Posterior vena cava (tissue), 2 donors: ENCODE results near the gene XAB2. TPM values are rescaled to one million over a fixed set of nuclear protein-coding genes. Genes with fewer than 3 reads are reported as not detected.
A peak's percentile ranks its signal among the peaks of the same experiment; 100 is the strongest.
"Not testable (repeated sequence)": the region's sequence is repeated elsewhere in the genome, so short reads cannot be mapped to it uniquely, and the experiment has no call there.

Experiments
- DNase-seq: peaks from one replicate; pipeline ENCODE4 v3.0.0-alpha.2; 2020; ENCODE audit warnings: low spot score
- intact Hi-C, 2 donors: fragments of 100-400 bp; cut with DNase I; formaldehyde crosslinking; loops; one replicate each; pipeline versions ENCODE4 v1.14.1 to v1.14.2; 2022 to 2023
- total RNA-seq, 2 donors: library from RNA; stranded (reverse); fragmentation: NEBNext Ultra II Directional; extraction: Animal tissue kit (Norgen Biotek cat#: 25700); gene quantifications; one replicate each; pipeline ENCODE4 v1.2.1, GENCODE V29; 2021
- donor health status: DM: yes; HTN: yes; CAD: no.
- donor health status: DM: yes; HTN: yes; CAD: no.

Gene XAB2
- total RNA-seq, 2 donors from 2014 or later = 19.4 to 23.0 TPM

DNA sequence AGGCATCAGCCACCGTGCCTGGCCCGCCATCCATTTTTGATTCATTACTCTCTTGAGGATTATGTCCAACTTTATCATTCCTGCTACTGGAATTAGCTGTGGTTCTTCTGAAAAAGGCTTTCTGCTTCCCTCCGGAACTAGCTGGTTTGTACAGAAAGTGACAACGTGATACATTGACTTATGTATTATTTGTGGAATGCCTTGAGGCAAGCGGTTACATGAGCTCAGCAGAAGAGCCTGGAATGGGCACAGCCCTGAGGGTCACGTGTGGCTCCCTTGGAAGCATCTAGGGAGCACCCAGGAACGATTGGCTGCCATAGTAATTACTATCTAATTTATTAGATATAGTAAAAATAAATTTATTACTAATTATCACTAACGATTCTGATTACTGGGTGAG, 25.1 kb upstream of the XAB2 start:
- DNase-seq = no peak
- intact Hi-C loops = loop anchor here in 1 of 2 donors (5.0 kb wide), 1 partner anchor 148 kb away; no protein-coding TSS in a partner anchor

DNA sequence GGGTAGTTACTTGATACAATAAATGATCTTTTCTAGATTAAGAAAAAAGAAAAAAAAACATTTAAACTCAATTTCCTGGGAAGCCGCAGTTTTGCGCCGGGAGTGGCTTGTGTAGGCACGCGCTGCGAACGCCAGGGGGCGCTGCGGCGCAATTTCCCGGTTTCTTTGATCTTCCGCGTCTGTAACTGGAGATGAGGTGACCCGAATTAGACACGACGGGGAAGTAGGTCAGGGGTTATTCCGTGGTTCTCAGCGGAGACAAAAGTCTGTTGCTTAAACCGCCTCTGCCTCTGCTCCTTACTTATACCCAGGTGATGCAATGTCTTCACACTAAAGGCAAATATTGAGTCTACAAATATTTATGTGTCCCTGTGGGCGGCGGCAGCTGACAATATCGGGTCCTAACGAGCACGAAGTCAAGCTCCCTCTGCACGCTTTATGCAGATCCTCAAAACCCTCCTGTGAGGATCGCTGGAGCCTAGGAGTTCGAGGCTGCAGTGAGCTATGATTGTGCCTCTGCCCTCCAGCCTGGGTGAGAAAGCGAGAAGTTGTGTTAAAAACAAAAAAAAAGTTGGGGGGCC, 22.8 kb upstream of the XAB2 start:
- DNase-seq = peak; percentile 96
- intact Hi-C loops = loop anchor here in 1 of 2 donors (5.0 kb wide), 1 partner anchor 150 kb away; no protein-coding TSS in a partner anchor

DNA sequence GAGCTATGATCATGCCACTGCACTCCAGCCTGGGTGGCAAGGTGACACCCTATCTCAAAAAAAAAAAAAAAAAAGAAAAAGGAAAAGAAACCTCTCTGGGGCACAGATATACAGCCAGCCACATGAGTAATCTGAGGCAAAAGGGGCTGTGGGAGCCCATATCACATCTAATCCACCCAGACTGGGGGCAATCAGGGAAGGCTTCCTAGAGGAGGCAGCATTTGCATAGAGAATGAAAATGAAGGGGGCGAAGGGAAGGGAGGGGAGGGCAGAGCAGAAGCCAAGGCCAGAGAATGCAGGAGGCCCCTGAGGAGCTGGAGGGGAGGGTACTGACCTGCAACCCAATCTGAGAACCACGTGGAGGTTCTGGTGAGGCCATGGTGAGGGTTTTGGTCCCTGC, 20.8 kb upstream of the XAB2 start:
- intact Hi-C loops = loop anchor here in 1 of 2 donors (5.0 kb wide), 1 partner anchor 152 kb away; no protein-coding TSS in a partner anchor
- DNase-seq = no peak

DNA sequence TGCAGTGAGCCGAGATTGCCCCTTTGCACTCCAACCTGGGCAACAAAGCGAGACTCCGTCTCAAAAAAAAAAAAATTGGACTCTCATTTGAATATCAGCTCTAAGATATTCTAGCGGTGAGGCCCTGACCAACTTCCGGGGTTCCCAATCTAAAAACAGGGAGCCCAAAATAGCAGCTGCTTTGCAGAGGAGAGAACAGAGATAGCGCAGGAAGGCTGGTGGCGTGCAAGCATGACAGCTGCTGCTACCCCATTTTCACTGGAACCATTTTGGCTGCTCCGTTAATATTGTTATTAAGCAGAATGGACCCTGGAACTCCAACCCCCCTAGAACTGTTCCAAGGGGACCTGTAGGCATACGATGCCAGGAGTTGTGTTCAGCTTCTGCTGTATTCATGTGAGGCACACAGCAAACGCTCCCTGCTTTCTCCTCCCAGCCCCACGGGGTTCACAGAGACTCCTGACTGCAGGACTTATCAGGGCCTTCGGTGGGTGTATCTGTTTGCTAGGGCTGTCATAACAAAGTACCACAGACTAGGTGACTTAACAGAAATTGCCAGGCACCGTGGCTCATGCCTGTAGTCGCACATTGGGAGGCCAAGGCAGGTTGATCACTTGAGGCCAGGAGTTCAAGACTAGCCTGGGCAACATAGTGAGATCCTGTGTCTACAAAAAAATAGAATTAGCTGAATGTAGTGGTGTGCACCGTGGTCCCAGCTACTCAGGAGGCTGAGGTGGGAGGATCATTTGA, 19.1 kb upstream of the XAB2 start:
- no peak for DNase-seq
- intact Hi-C loops = no loop called here

DNA sequence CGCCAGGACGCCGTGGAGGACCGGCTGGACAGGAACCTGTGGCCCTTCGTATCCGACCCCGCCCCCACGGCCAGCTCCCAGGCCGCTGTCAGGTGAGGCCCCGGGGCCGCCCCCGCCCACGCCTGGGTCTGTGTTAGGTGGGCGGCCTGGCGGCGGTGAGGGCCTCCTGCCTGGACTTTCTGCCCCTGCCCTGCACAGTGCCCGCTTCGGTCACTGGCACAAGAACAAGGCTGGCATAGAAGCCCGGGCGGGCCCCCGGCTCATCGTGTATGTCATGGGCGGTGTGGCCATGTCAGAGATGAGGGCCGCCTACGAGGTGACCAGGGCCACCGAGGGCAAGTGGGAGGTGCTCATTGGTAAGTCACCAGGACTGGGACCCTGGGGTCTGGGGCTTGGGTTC, 17.8 kb upstream of the XAB2 start:
- no peak for DNase-seq
- intact Hi-C loops = no loop called here

DNA sequence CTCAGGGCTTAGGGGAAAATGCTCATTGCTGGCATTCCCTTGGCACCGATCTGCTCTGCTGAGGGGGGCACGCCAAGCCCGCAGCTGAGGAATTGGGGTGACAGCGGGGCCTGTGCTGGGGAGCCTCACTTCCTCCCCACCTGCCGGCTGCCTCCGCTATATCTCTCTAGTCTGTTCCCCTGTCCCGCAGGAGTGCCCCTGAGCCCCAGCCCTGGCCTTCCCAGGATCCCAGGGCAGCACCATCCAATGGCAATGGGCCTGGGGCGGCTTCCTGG, 17.0 kb upstream of the XAB2 start:
- no peak for DNase-seq
- intact Hi-C loops = no loop called here

DNA sequence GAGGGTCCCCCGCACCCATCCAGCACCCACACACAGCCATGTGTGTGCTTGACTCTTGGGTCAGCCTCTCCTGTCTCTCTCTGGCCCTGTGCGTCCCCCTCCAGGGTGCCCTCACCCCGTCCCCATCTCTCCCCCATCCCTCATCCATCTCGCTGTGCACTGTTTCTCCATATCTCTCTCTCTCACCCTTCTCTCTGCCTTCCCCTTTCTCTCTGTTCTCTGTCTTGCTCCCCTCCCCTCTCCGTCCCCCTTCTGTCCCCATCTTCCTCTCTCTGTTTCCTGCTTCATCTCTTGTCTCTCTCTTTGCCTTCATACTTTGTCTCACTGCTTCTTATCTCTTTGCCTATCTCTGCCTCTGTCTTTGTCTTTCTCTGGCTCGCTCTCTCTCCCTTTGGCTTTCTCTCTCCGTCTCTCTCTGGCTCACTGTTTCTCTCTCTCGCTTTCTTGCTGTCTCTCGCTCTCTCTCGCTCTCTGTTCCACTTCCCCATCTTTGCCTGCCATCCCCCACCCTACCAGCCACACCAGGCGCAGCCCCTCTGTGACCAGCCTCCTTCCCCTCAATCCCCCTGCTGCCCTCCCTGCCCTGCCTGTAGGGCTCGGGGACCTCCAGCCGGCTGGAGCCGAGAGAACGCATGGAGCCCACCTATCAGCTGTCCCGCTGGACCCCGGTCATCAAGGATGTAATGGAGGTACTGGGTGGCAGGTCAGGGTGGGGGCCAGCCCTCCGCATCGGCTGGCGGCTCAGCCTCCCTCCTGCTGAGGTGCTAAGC, 16.5 kb upstream of the XAB2 start:
- intact Hi-C loops = no loop called here
- DNase-seq = no peak

DNA sequence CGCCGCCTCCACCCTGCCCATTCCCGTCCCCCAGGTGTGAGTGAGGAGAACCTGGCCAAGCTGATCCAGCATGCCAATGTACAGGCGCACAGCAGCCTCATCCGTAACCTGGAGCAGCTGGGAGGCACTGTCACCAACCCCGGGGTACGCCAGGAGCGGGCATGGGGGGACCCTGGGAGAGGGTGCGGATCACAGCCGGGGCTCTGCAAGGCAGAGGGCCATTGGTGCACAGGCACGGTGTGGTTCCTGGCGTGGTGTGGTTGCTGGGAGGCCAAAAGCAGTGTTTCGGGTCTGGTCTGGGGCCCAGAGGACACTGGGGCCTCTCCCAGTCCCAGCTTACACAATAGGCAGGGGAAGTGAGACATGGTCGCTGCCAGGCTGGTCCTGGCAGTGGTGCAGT, 15.8 kb upstream of the XAB2 start:
- intact Hi-C loops = no loop called here

DNA sequence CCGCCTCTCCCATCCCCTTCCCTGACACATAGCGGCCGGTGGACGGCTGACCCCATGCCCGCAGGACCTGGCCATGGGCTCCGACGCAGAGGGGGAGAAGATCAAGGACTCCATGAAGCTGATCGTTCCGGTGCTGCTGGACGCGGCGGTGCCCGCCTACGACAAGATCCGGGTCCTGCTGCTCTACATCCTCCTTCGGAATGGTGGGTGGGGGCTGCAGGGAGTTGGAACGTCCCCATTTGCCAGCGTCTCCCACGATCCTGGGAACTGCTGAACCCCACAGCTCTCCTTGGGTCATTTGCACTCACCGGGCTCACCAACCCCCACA, 15.2 kb upstream of the XAB2 start:
- no peak for DNase-seq
- intact Hi-C loops = no loop called here

More for the DNA sequence above, 15.8 kb upstream of the XAB2 start:
- DNase-seq = no peak

DNA sequence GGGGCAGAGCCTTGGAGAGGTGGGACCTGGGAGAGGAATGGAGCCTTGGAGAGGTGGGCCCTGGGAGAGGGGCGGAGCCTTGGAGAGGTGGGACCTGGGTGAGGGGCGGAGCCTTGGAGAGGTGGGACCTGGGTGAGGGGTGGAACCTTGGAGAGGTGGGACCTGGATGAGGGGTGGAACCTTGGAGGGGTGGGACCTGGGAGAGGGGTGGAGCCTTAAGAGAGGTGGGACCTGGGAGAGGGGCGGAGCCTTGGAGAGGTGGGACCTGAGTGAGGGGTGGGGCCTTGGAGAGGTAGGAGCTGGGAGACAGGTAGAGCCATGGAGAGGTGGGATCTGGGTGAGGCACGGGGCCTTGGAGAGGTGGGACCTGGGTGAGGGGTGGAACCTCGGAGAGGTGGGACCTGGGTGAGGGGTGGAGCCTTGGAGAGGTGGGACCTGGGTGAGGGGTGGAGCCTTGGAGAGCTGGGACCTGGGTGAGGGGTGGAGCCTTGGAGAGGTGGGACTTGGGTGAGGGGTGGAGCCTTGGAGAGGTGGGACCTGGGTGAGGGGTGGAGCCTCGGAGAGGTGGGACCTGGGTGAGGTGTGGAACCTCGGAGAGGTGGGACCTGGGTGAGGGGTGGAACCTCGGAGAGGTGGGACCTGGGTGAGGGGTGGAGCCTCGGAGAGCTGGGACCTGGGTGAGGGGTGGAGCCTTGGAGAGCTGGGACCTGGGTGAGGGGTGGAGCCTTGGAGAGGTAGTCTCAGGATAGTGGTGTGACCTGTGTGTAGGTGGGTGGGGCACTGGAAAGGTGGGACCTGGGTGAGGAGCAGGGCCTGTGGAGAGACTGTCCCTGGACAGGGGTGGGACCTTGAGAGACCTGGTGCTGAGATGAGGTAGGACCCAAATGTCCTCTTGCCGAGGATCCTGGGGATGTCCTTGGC, 14.5 kb upstream of the XAB2 start:
- DNase-seq = not testable (repeated sequence)

DNA sequence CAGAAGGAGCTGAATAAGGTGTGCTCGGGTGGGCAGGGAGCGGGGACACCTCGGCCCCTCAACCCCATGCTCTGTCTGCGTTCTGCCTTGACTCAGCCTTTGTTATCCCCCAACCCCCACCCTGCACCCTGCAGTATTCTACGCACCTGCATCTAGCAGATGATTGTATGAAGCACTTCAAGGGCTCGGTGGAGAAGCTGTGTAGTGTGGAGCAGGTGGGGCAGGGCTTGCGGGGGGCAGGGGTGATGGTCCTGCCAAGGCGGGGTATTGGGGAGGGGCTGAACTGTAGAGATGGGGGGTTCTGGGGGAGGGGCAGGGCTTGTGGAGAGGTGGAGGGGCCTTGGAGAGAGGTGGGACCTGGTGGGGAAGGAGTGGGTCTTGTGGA, 13.7 kb upstream of the XAB2 start:
- intact Hi-C loops = no loop called here
- DNase-seq = no peak

More for the DNA sequence above, 14.5 kb upstream of the XAB2 start:
- intact Hi-C loops = not testable (repeated sequence)

DNA sequence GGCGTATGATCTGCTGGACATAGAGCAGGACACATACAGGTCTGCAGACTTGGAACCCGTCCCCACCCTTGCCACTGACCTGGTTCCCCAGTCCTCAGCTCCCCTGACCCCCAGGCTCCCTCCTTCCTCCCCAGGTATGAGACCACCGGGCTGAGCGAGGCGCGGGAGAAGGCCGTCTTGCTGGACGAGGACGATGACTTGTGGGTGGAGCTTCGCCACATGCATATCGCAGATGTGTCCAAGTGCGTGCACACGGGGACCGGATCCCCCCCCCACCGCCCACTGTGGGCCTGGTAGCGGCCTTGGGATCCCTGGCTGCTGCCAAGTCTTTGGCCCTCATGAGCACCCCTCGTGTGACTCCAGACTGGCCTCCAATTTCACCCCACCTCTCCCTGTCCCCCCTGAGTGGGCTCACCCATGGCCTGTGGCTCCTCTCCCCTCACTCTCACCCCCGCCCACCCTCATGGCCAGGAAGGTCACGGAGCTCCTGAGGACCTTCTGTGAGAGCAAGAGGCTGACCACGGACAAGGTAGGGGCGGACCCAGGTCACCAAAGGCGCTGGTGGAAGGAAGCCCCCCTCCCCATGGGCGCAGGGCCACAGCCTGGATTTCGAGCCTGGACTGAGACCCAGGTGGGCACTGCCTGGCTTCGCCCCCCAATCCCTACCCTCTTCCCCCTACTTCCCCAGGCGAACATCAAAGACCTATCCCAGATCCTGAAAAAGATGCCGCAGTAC, 13.1 kb upstream of the XAB2 start:
- no peak for DNase-seq
- intact Hi-C loops = no loop called here

DNA sequence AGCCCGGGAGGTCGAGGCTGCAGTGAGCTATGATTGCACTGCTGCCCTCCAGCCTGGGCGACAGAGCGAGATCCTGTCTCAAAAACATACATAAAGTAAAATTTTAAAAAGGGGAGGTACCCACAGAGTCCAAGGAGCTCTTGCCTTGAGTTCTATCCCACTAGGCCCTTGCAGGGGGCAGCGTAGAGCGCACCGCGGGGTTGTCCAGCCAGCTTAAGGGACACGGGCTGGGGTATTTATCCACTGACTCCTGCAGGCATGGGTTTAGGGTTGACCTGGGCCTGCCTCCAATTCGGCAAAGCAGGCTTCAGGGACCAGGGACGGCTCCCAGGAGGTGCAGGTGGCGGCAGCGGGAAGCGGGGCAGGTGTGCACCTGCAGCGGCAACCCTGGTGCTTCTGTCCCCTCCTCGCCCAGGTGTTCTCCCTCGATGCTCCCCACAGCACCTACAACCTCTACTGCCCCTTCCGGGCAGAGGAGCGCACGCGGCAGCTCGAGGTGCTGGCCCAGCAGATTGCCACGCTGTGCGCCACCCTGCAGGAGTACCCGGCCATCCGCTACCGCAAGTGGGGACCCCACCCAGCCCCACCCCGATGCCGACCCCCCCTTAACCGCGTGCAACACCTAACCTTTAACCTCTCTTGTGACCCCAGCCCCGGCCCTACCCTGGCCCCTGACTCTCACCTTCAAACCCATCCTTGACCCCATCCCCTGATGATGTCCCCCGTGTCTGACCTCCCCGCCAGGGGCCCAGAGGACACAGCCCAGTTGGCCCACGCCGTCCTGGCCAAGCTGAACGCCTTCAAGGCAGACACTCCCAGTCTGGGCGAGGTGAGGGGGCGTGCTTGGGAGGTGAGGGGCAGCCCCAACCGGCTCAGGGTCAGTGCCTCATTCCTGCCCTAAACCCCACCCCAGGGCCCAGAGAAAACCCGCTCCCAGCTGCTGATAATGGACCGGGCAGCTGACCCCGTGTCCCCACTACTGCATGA, 12.2 kb upstream of the XAB2 start:
- no peak for DNase-seq
- intact Hi-C loops = no loop called here

DNA sequence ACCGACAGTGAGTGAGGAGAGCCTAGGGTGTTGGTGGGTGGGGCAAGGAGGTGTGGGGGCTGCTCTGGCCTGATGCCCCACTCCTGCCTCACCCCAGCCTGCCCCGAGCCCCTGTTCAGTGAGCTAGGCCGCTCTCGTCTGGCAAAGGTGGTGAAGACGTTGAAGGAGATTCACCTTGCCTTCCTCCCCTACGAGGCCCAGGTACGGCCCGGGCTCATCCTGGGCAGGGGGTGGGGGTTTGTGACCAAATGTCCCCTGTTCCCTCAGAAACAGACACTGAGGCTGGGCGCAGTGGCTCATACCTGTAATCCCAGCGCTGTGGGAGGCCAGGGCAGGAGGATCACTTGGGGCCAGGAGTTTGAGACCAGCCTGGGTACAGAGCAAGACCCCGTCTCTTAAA, 11.5 kb upstream of the XAB2 start:
- intact Hi-C loops = no loop called here
- no peak for DNase-seq

DNA sequence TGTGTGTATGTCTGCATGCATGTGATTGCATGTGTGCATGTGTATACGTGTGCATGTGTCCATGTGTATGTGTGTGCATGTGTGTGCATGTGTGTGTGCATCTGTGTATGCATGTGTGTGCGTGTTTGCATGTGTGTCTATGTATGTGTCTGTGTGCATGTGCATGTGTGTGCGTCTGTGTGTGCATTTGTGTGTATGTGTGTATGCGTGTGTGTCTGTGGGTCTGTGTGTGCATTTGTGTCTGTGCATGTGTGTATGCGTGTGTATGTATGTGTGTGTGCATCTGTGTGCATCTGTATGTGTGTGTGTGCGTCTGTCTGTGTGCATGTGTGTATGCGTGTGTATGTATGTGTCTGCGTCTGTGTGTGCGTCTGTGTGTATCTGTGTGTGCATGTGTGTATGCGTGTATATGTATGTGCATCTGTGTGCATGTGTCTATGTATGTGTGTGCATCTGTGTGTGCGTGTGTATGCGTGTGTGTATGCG, 10.6 kb upstream of the XAB2 start:
- intact Hi-C loops = no loop called here
- no peak for DNase-seq

DNA sequence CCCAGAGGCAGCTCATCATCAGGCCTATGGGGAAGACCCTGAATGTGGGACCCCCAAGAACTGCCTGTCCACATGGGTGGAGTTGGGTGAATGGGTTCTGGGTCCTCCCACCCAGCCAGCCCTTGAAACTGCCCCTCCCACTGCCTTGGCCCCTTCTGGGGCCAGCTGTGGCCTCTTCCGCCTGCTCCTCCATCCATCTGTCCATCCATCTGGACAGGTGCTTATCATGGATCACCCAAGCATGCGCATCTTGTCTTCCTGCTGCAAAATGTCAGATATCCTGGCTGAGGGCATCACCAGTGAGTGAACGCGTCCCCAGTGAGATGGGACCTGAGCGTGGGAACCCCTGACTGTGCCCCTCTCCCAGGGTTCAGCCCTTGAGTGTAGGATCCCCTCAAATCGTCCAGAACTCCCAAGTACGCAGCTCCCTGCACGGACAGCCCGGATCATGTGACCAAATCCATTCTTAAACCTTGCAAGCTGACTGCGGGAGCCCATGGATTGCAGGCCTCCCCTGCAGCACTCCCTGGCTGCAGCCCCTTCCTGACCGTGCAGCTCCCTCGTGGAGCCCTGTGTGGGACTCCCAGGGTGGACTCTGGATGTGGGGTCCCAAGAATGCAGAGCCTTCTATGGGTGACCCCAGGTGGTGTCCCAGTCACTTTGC, 9.6 kb upstream of the XAB2 start:
- intact Hi-C loops = no loop called here
- no peak for DNase-seq
